GM21390 (cell line): ENCODE data around the gene TMTC1.

Experiments
- ATAC-seq: cut with Tn5 transposase; IDR thresholded peaks from one replicate; pipeline ENCODE4 v1.9.1; 2021; ENCODE audit not compliant: unreplicated experiment

TMTC1 gene

DNA sequence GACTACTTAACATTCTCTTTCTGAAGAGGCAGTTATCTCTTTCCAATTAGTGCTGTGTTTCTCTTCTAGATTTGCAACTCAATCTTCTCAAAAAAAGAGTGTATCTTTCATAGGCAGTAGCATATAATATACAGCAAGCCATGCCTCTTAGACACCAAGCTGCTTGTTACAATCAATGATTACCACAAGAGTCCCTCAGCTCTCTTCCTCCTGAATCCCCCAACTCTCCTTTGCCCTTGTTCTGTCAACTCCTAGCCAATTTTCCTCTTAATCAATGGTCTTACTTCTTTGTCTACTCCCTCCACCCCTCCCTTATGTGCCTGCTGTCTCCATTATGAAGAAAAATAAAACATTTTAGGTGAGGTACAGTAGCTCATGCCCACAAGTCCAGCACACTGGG, 2.6 kb downstream of the TMTC1 start:
- no peak for ATAC-seq

DNA sequence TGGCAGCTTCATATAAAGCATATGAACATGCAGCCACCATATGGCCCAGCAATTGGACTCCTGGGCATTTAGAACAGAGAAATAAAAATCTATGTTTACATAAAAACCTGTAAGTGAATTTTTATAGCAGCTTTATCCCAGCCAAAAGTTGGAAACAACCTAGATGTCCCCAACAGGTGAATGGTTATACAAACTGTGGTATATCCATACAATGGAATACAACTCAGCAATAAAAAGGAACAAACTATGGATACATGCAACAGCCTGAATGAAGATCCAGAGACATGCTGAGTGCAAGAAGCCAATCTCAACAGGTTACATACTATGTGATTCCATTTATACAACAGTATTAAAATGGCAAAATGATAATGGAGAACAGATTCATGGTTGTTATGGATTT, 3.7 kb downstream of the TMTC1 start:
- no peak for ATAC-seq

DNA sequence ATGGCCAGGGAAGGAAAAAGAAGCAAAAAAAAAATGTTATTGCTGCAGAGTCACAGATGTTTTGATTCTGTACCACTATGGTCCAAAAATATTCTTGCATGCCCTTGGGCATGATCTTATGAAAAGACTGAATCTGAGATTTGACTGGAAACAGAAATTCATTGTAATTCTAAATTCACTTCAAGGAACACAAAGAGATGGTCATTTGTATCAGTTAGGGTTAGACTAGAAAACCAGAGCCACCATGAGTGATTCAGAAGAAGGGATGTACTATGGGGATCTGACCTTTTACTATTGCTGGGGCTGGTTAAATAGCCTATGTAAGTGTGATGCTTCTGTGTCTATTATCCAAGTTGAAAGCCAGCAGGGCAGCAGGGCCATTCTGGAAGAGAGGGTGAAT, 5.2 kb downstream of the TMTC1 start:
- ATAC-seq: no peak

DNA sequence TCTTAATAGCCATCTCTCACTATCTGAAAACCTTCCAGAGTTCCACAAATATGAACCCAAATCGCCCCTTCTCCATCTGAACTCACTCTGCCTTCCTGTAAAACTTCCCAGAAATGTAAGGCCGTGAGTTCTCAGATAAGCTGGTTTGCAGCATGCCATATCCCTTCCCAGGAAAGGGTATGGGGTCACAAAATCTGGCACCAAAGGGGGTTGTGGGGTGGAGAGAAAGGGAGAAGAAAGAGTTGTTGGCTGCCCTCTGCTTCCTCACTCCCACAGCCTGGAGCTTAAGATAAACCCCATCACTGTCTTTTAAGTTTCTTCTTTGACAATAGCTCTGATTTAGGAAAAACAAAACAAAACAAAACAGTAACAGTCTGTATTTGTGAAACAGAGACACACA, 10.7 kb downstream of the TMTC1 start:
- no peak for ATAC-seq

DNA sequence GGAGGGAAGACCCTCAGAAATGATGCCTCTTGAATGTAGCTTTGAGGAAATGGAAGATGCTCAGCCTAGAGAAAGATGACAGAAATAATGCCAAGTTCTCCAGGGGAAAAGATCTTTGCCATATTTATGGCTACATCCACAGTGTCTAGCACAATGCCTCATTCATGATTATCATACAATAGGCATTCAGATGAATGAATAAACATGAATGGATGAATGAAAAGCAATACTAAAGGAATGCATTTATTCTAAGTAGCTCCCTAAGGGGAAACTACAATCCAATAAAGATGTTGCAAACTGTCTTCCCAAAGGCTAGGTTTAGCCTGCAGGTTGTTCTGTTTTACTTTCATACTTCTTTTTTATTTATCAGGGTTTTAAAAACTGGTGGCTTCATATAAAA, 12.0 kb downstream of the TMTC1 start:
- ATAC-seq: no peak

DNA sequence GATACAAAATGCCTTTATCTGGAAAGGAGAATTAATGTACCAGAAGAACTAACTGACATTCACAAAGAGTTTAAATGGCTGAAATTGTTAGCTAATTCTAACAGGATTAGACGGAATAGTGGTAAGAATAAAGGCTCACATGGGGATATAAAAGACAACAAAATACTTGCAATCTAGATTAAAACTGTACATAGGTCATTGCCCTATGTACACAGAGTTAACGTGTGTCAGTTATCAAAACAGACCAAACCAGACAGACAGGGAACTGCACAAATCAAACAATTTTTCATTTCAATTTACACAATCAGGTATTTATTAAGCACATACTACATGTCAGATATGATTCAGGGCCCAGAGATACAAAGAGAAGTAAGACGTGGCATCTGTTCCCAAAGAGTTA, 12.6 kb downstream of the TMTC1 start:
- ATAC-seq: no peak

DNA sequence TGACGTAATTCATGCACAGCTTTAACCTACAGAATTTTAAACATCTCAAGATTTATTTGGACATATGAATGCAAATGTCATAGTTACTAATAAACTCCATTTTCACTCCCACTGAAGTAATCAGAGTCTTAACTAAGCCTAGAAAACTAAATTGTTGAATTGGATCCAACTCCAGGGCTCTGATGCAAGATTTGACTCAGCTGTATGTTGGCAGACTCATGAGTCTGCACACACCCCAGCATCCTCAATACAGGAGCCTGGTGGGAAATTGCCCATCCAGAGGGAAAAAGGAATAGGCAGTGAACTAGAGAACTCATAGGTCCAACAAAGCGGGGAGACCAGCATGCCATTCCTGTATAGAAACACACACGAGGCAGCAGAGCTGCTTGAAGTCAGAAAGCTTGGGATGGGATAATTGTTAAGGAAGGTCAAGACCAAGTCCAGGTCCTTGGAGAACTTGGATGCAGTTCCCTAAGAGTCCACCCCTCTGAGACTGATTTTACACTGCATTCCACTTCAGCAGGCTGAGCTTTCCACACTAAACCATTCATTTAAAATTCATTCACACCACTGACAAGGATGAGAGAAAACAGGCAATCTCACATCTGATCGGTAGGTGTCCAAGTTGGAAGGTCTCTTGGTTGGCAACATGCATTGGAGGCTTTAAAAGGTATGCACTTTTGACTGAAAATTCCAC, 14.4 kb downstream of the TMTC1 start:
- no peak for ATAC-seq

DNA sequence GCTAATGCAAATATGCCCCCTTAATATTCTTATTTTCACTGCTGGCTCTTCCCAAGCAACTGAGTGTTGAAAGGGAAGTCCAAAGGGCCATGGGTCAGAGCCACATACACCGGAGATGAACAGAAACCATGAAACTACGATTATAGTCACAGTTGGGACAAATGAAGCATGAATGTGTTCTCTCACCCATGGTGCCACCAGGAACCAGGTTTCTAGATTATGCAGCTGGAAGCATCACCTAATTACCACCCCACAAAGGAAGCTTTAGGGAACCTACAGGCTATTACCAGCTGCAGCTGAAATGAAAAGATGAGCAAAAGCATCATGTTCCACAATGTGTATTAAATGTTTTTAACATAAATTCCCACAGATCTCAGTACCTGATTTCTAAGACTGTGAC, 15.4 kb downstream of the TMTC1 start:
- ATAC-seq: no peak

DNA sequence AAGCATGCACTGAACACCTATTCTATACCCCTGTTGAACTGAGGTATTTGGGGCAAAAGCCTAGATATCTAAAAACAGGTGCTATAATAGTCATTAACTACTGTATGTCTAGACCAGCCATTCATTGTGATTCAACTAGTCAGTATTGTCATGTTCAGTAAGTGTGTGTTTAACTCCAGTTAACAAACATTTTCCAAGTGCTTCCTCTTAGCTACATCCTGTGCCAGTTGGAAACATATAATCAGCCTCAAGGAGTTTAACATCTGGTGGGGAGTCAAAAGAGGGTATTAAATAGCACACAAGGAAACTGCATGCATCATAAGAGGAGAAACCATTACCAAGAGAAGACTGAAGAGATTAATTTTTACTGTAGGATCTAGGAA, 20.4 kb downstream of the TMTC1 start:
- no peak for ATAC-seq

DNA sequence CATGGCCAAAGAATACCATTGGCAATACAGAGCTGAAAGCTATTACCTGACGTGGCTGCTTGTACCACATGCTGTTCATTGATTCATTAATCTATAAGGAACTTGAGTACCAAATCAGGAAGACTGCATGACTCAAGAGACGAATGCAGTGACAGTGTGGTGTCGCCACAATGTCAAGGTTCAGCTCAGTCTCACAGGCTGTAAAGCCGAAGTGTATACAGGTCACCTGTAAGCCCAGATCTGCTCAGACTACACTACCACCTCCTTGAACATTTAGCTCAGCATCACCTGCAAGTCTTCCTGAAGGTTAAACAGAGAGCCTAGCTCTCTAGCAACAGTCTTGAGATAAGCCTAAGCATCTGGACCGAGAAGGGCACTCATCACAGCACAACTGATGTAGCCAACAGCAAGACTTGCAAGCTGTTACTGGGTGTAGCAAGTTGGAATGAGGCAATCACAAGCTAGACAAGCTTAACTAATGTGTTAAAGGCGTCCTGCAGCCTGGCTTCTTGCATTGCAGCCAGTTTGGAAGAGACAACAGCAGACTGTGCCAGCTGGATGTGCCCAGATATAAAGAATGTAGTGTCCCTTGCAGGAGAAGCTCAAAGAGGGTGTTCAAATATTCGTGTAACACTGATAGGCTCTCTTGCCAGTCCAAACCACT, 21.0 kb downstream of the TMTC1 start:
- ATAC-seq: no peak

DNA sequence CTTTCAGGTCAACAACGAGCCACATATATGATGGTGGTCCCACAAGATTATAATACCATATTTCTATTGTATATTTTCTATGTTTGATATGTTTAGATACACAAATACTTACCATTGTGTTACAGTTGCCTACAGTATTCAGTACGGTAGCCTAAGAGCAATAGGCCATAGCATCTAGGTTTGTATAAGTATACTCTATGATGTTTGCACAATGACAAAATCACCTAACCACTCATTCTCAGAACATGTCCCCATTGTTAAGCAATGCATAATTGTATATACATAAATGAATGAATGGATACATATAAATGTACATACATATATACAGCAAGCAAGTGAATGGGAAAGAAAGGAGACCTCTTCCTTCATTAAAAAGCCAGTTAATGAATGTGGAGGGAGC, 23.8 kb downstream of the TMTC1 start:
- no peak for ATAC-seq

DNA sequence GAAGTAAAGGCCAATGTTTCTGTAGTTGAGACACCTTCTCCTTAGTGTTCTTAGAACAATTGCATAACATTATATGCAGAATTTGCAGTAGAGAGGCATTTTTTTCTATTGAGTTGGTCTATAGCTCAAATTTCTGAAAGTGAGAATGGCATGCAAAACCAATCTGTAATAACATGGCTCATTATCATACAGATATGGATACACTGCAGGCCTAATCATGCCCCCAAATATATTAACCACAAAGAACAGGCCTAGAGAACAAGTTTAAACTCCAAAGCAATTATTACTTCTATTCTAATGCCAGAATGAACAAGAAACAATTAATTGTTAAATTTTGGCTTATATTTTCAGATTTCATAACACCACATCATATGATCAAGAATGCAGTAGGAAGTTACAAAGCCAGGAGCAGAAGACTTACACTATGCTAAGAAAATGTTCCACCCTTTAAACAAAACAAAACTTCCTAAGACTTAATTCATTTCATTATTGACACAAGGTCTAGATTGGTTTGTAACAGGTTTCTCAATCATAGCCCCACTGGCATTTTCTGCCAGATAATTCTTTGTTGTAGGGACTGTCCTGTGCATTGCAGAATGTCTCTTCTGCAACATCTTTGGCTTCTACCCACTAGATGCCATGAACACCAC, 26.9 kb downstream of the TMTC1 start:
- ATAC-seq: no peak

DNA sequence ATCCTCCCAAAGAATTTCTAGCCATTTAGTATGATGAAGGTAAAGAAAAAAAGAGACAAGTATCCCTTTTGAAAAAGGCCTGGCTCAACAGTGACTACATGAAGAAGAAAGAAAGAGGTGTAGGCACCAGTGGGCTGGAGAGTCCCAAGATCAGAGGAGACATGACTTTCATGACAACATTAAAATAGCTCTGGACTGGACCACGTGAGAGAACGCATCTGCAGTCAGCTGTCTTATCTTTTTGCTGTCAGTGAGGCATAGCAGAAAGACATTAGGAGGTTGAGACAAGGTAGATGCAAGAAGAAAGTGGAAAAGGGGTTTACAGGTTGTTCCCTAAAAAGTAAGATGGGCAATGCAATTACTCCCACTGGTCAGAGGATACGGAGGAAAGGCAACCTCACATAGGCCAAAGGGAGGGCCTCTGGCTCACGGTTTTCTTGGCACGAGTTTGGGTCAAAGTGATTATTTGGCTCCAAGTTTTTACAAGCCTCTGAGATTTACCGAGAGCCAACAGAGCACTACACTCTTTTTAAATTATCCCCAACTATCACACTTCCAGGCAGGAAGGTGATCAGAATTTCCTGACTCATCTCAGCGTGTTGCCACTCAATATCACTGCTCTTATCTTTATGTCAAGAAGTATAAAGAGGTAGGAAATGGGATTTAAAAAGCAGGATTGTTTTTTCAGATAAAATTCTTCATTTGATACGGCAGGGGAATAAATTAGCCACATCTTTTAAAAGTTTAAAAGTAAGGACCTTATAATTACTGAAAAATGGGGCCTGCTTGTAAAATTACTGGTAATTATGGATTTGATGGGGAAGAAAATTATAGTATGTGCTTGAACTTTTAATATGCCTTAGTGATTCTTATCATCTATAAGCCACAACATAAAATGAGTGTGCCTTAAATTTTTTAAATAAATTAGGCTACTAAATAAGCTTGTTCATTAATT, 29.2 kb downstream of the TMTC1 start:
- ATAC-seq: no peak

DNA sequence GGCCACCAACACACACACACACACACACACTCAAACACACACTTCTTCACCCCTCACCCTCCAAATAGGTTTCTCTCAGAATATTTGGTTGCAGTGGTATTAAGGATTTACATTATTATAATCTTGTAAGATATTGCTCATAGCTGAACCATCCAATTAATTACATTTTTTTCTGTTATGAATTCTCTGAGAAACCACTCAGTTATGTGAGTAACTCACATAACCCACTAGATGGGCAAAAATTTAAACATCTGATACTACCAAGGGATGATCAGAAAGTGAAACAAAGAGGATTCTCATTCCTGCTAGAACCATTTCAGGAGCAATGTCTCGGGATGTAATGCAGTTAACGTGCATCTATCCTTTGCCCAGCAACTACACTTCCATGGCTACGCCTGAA, 31.6 kb downstream of the TMTC1 start:
- no peak for ATAC-seq

DNA sequence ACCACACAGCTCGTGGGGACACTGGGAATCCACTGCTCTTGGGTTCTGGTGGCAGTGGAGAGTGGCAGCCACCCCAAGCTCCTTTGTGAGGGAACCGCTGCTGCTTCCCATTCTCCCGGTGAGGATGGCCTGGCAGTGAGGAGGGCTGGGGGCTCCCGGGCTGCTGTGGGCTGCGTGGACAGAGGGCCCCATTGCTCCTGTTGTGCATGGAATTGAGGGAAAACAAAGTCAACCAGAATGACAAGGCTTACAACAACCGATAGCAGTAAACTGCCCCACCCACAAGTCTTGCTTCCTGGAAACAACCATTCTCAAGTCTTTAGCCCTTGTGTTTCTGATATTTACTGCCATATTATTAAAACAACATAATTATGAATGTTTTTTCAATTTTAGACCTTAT, 32.1 kb downstream of the TMTC1 start:
- no peak for ATAC-seq

DNA sequence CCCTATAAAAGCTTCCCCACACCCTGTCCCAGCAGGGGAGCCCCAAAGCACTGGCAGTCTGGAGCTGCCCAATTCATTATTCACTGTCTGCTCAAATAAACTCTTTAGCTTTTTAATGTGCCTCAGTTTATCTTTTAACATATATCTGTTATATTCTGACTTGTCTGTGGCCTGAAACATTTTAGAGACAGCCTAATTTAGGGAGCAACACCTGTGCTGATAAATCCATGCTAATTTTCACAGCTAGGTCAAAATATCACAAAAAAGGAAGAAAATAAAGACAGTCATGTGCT, 32.9 kb downstream of the TMTC1 start:
- ATAC-seq: no peak

DNA sequence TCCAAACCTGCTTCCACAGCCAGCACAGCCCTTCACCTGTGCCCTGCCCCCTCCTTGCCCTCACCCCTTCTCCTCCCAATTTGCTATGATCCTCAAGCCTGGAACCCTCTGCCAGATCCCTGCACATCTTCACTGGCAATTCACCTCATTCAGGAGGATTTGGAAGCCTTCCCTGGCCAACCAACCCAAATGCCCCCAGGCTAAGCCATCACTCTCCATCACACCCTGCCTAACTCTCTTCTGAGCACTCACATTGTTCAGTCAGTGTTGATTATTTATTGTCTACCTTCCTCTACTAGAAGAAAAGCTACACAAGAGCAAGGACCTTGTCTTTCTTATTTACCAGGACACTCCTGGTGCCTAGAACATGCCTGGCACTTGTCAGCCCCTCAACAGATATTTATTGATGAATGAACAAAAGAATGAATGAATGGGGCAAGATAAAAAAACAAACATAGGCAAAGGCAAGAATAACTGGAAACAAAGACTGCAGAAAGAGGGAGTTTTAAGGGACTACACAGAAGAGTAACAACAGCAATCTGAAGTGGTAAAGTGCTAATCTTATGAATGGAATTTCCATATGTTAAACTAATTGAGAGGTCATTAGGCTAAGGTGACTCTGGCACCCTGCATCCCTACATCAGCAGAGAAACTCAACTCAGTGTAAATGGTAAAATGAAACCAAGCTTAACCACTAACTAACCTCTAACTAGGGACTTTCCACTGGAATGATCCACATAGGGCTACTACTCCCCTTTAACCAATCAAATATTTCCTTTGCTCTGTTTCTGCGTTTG, 33.4 kb downstream of the TMTC1 start:
- peak; percentile 74 for ATAC-seq

DNA sequence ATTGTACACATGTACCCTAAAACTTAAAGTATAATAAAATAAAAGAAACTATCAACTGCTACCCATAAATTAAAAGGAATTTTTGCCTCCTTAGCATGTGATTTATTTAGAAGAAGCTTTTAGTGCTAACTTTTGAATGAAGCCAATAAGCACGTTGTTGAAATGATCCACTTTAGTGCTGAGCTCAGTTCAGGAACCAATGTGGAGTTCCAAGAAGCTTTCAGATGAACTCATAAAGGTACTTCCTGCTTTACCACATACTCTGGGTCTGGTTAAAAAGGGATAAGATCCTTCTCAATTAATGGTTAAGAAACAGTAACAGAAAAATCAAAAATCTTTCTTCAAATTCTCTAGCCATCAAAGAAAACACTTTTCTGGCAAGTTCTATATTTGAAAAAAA, 39.4 kb downstream of the TMTC1 start:
- ATAC-seq: no peak

DNA sequence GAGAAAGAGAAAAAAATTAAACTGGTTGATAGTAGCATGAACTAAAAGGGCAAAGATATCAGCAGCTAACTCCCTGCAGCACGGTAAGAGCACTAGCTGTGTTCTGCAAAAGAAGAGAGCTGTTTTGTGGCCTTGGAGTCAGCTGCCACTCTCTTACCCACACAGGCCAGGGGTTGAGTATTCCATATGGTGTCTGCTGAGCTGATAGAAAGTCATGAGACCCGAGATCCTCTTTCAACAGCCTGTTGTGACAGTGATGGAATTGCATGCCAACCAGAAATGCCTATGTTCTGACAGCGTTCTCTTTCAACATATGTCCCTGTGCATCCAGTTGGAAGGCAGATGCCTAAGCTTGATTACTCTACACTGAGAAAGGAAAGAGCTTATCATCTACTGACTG, 39.9 kb downstream of the TMTC1 start:
- ATAC-seq: no peak

DNA sequence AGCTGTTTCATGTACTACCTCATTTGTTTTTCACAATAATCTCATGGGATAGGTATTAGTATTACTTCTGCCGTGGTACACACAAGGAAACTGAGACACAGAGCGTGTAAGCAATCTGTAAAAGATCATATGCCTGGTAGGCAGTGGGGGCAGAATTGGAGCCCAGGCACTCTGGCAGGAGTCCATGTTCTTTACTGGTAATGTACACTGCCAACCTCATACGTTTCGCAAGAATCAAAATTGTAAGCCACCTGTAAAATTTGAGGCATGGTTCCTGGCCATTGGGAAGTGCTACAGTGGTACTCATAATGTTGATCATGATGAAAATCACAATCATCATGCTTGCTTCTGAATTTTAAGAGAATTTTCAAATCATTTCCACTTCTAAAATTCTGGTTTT, 40.7 kb downstream of the TMTC1 start:
- ATAC-seq: no peak

DNA sequence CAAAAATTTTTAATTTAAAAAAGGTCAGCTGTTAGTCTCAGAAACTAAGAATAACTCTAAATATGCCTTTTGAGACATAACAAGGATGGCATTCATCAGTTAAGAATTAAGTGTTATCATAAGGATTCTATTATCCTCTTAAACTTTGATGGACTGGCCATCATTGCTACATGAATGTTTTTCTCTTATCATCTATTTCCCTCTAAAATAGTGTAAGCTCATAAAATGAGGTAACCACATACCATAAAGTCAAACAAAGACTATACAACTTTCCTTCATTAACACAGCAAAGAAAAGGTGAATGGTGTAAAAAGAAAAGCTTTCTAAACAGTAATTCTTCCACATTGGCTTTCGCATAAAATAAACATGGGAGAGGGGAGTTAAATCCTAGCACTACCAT, 41.1 kb downstream of the TMTC1 start:
- ATAC-seq: no peak
